ENCODE data around the gene PCSK5.
A peak's percentile ranks its signal among the peaks of the same experiment; 100 is the strongest.
"Not testable (repeated sequence)": the region's sequence is repeated elsewhere in the genome, so short reads cannot be mapped to it uniquely, and the experiment has no call there.

PCSK5 gene

GRCh38 chr9:76007935-76008334 lies 117.5 kb downstream of the PCSK5 start:
- DNase-seq (ENCODE audit: low spot score), result no peak

GRCh38 chr9:76013809-76014208 lies 123.3 kb downstream of the PCSK5 start:
- no peak for DNase-seq (ENCODE audit: low spot score)

- DNase-seq (ENCODE audit: low spot score), result no peak
Measured at GRCh38 chr9:76018235-76018634, 127.8 kb downstream of the PCSK5 start.

GRCh38 chr9:76018761-76019160 lies 128.3 kb downstream of the PCSK5 start:
- DNase-seq (ENCODE audit: low spot score), result no peak

- no peak for DNase-seq (ENCODE audit: low spot score)
Measured at GRCh38 chr9:76020652-76021051, 130.2 kb downstream of the PCSK5 start.

- no peak for DNase-seq (ENCODE audit: low spot score)
Measured at GRCh38 chr9:76022317-76022716, 131.8 kb downstream of the PCSK5 start.

- DNase-seq (ENCODE audit: low spot score), result peak; percentile 37
Measured at GRCh38 chr9:76023715-76024195, 133.3 kb downstream of the PCSK5 start.

GRCh38 chr9:76025286-76025685 lies 134.8 kb downstream of the PCSK5 start:
- DNase-seq (ENCODE audit: low spot score), result no peak

- no peak for DNase-seq (ENCODE audit: low spot score)
Measured at GRCh38 chr9:76026796-76027195, 136.3 kb downstream of the PCSK5 start.

- DNase-seq (ENCODE audit: low spot score), result peak; percentile 13
Measured at GRCh38 chr9:76027416-76027815, 136.9 kb downstream of the PCSK5 start.

- DNase-seq (ENCODE audit: low spot score), result no peak
Measured at GRCh38 chr9:76027861-76028260, 137.4 kb downstream of the PCSK5 start.

- DNase-seq (ENCODE audit: low spot score), result no peak
Measured at GRCh38 chr9:76032038-76032796, 141.7 kb downstream of the PCSK5 start.

- DNase-seq (ENCODE audit: low spot score), result no peak
Measured at GRCh38 chr9:76032797-76033373, 142.4 kb downstream of the PCSK5 start.

GRCh38 chr9:76034049-76034448 lies 143.6 kb downstream of the PCSK5 start:
- no peak for DNase-seq (ENCODE audit: low spot score)

- DNase-seq (ENCODE audit: low spot score), result no peak
Measured at GRCh38 chr9:76036762-76037161, 146.3 kb downstream of the PCSK5 start.

GRCh38 chr9:76037587-76038225 lies 147.2 kb downstream of the PCSK5 start:
- no peak for DNase-seq (ENCODE audit: low spot score)

GRCh38 chr9:76038431-76038830 lies 148.0 kb downstream of the PCSK5 start:
- no peak for DNase-seq (ENCODE audit: low spot score)

GRCh38 chr9:76044266-76044819 lies 153.9 kb downstream of the PCSK5 start:
- DNase-seq (ENCODE audit: low spot score), result no peak

GRCh38 chr9:76045221-76045620 lies 154.7 kb downstream of the PCSK5 start:
- no peak for DNase-seq (ENCODE audit: low spot score)

GRCh38 chr9:76049341-76049740 lies 158.9 kb downstream of the PCSK5 start:
- no peak for DNase-seq (ENCODE audit: low spot score)

- no peak for DNase-seq (ENCODE audit: low spot score)
Measured at GRCh38 chr9:76067696-76068095, 177.2 kb downstream of the PCSK5 start.

GRCh38 chr9:76077537-76077936 lies 187.1 kb downstream of the PCSK5 start:
- DNase-seq (ENCODE audit: low spot score), result no peak

GRCh38 chr9:76081281-76081680 lies 190.8 kb downstream of the PCSK5 start:
- DNase-seq (ENCODE audit: low spot score), result not testable (repeated sequence)

Measured in kidney tubule cell (primary cell).